NB4 (cell line): ENCODE results near the gene THAP9.
"Not testable (repeated sequence)": the region's sequence is repeated elsewhere in the genome, so short reads cannot be mapped to it uniquely, and the experiment has no call there.

ENCODE experiments used
- DNase-seq: peaks from one replicate; pipeline ENCODE4 v3.0.0; 2010; ENCODE audit warnings: low read depth
- H3K4me3 ChIP-seq: one replicate; pipeline ENCODE4 v1.5.1; 2011; ENCODE audit warnings: mild to moderate bottlenecking, low read depth, low read length, moderate library complexity
- MYC ChIP-seq: IDR thresholded peaks from 2 replicates; pipeline ENCODE4 v1.6.1; 2011; ENCODE audit warnings: low read depth, low read length
- POLR2A ChIP-seq: IDR thresholded peaks from 2 replicates; pipeline ENCODE4 v1.6.1; 2011; ENCODE audit warnings: mild to moderate bottlenecking; ENCODE audit not compliant: insufficient read length; ENCODE audit errors: extremely low read depth
- TF ChIP-seq, protein P1 (sequence below): IDR thresholded peaks from one replicate; pipeline ENCODE4 v1.5.1; 2012; ENCODE audit warnings: low read depth, low read length
- TF ChIP-seq, protein P2 (sequence below): IDR thresholded peaks from 2 replicates; pipeline ENCODE4 v1.6.1; 2011; ENCODE audit warnings: low read depth, low read length

THAP9 gene

DNA sequence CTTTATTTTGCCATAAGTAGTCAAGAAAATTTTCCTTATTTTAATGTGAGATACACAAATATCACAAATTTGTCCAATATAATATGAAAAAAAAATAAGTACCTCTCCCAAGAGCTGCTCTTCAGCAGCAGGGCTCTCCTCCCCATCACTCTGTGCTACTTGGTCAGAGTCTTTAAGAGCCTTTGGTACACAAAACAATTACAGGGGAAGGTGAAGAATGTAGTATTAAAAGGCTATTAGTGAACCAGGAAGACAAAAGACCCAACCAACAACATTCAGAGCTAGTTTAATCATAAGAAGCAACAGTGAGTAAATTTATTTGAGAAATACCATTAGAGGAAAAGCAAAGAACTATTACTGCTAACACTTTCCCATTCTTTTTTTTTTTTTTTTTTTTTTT is 39.0 kb upstream of the THAP9 start:
- no peak for DNase-seq
- no peak overlapping the region for H3K4me3 ChIP-seq
- TF ChIP-seq, protein P1, sequence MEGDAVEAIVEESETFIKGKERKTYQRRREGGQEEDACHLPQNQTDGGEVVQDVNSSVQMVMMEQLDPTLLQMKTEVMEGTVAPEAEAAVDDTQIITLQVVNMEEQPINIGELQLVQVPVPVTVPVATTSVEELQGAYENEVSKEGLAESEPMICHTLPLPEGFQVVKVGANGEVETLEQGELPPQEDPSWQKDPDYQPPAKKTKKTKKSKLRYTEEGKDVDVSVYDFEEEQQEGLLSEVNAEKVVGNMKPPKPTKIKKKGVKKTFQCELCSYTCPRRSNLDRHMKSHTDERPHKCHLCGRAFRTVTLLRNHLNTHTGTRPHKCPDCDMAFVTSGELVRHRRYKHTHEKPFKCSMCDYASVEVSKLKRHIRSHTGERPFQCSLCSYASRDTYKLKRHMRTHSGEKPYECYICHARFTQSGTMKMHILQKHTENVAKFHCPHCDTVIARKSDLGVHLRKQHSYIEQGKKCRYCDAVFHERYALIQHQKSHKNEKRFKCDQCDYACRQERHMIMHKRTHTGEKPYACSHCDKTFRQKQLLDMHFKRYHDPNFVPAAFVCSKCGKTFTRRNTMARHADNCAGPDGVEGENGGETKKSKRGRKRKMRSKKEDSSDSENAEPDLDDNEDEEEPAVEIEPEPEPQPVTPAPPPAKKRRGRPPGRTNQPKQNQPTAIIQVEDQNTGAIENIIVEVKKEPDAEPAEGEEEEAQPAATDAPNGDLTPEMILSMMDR, result no peak
- TF ChIP-seq, protein P2, sequence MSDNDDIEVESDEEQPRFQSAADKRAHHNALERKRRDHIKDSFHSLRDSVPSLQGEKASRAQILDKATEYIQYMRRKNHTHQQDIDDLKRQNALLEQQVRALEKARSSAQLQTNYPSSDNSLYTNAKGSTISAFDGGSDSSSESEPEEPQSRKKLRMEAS, result no peak
- TF ChIP-seq POLR2A, result no peak
- TF ChIP-seq MYC, result no peak

DNA sequence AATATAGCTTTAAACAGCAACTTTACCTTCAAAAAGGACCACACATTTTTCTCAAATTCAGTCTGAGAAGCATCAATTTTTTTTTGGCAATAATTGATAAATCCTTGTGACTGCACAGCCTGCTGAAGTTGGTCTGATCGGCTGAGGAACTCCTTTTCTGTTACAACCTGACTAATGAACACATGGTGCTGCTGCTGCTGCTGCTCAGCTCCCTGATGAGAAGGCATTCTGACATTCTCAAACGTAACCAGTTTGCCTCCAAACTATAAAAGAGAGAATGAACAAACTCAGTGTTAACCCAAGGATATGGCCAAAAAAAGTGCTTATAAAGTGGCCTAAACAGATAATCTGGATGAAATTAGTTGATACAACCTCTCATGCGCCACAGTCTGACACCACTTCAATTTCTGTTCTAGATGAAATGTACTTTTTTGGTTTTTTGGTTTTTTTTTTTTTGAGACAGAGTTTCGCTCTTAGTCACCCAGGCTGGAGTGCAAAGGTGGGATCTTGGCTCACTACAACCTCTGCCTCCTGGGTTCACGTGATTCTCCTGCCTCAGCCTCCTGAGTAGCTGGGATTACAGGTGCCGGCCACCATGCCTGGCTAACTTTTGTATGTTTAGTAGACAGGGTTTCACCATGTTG is 36.1 kb upstream of the THAP9 start:
- TF ChIP-seq MYC (no peak), POLR2A (no peak)
- TF ChIP-seq, protein P1, result no peak
- TF ChIP-seq, protein P2, result no peak
- no peak overlapping the region for H3K4me3 ChIP-seq
- no peak for DNase-seq

DNA sequence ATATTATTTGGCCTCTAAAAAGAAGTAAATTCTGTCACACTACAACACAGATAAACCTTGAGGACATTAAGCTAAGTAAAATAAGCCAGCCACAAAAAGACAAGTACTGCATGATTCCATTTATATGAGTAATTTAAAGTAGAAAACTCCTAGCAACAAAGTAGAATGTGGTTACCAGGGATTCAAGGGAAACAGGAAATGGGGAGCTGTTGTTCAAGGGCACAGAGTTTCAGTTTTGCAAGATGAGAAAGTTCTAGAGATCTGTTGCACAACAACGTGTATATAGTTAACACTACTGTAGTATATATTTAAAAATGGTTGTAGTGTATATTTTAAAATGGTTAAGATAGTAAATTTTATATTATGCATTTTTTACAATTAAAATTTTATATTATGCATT is 34.9 kb upstream of the THAP9 start:
- peak; percentile 79 for DNase-seq
- no peak for TF ChIP-seq MYC
- TF ChIP-seq, protein P1, result no peak
- TF ChIP-seq, protein P2, result no peak
- no peak for TF ChIP-seq POLR2A
- H3K4me3 ChIP-seq, result no peak overlapping the region

DNA sequence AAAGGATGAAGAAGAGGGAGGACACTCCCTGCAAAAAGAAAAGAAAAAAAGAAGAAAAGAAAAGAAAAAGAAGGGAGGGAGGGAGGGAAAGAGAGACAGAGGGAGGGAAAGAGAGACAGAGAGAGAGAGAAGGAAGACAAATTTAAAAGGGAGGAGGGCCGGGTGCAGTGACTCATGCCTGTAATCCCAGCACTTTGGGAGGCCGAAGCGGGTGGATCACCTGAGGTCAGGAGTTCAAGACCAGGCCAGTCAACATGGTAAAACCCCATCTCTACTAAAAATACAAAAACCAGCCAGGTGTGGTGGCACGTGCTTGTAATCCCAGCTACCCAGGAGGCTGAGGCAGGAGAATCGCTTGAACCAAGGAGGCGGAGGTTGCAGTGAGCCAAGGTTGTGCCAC is 34.5 kb upstream of the THAP9 start:
- not testable (repeated sequence) for H3K4me3 ChIP-seq
- peak; percentile 19 for DNase-seq

DNA sequence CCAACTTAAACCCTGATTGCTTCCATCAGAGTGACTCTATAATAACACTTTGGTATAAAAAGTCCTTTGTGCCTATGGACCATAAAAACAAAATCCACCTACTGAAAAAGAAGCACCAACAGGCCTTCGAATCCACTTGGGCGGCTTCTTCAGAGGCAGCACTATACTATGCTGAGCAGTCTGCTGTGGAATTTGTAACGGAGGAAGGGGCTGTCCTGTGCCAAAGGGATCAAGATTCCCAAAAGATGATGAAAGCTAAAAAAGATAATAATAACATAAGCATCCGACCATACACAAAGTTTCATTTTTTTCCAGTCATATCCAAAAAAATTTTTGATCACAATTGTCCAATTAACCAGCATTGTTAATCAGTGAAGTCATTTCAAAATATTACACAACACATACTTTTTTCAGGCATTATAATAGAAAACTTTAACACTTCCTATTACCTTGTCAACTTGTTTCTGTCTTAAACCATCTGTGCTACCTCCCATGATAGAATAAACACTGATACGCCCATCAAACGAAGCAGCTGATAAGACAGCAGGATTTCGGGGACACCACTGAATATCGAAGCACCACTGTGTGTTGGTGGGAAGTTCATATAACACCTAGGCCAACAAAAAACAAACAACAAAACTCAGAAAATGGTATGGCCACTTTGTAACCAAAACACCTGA is 33.7 kb upstream of the THAP9 start:
- no peak for DNase-seq
- no peak overlapping the region for H3K4me3 ChIP-seq
- TF ChIP-seq, protein P1, result no peak
- no peak for TF ChIP-seq MYC
- no peak for TF ChIP-seq POLR2A
- TF ChIP-seq, protein P2, result no peak

DNA sequence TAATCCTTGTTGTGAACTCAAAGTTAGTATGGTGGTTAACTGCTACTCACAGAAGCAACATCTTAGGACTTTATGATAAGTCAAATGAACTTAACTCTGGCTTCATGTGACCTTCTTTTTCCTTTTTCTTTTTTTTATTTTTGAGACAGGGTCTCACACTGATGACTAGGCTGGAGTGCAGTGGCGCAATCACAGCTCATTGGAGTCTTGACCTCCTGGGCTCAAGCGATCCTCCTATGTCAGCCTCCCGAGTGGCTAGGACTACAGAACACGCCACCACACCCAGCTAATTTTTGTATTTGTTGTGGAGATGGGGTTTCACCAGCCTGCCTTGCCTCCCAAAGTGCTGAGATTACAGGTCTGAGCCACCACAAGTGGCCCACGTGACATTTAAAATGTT is 32.0 kb upstream of the THAP9 start:
- no peak for DNase-seq
- H3K4me3 ChIP-seq, result no peak overlapping the region
- TF ChIP-seq POLR2A (no peak), MYC (no peak)
- TF ChIP-seq, protein P1, result no peak
- TF ChIP-seq, protein P2, result no peak
